Central memory CD4-positive, alpha-beta T cell (primary cell): ENCODE measurements around the gene LAMA3.
A peak's percentile ranks its signal among the peaks of the same experiment; 100 is the strongest.

ENCODE experiments used
- DNase-seq: peaks from one replicate; pipeline ENCODE4 v3.0.0; 2022

Gene LAMA3

DNA sequence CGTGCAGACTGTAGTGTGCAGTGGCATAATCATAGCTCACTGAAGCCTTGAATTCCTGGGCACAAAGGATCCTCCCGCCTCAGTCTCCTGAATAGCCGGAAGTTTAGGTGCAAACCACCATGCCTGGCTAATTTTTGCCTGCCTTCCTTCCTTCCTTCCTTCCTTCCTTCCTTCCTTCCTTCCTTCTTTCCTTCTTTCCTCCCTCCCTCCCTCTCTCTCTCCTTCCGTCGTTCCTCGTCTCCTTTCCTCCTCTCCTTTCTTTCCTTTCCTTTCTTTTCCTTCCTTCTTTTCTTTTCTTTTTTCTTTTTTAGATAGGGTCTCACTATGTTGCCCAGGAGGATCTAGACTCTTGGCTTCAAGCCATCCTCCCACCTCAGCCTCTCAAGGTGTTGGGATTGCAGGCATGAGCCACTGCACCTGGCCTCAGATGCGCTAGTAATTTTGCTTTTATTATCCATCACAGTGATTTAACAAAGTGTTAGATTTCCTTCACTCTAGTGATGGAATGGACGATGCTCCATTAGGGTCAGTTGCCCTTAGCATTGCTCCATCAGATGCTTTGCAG is 20.0 kb upstream of the LAMA3 start:
- no peak for DNase-seq

- DNase-seq = no peak
Measured at GRCh38 chr18:23669804-23670405, 19.3 kb upstream of the LAMA3 start.

DNA sequence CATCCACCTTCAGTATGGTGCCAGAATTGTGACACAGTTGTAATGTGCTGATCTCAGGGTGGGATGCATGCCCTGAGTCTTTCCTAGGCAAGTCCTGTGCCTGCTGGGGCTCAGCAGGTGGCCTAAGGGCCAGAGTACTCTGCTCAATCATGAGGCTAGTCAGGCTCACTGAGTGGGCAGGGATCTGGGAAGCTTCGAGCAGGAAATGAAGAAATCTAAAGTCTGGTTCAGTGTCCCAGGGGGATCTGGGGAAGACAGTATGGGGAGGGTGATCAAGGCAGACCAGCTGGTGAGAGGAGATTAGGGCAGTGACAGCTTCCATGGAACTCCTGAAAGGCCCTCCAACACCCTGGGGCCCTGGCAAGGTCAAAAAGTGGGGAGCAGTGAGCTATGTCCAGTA is 17.7 kb upstream of the LAMA3 start:
- DNase-seq = no peak

DNA sequence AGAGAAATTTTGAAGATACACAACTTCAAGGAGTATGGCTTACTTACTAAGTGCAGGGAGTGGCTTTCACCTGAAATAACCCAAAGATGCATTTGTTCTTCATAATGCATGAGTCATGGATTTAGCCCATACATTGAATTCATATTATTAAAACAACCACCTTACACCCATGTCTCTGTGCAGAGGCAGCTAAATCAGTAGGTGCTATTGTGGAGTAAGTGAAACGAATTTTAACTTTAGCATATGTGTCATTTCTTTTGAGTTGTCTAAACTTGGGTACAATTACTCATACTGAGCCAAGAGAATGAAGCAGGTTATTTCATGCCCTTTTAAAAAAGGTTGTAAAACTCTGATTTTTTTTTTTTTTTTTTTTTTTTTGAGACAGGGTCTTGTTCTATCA is 15.5 kb upstream of the LAMA3 start:
- DNase-seq = no peak

GRCh38 chr18:23675236-23675635 is 14.0 kb upstream of the LAMA3 start:
- DNase-seq = no peak

- DNase-seq = no peak
Measured at GRCh38 chr18:23675896-23676295, 13.4 kb upstream of the LAMA3 start.

DNA sequence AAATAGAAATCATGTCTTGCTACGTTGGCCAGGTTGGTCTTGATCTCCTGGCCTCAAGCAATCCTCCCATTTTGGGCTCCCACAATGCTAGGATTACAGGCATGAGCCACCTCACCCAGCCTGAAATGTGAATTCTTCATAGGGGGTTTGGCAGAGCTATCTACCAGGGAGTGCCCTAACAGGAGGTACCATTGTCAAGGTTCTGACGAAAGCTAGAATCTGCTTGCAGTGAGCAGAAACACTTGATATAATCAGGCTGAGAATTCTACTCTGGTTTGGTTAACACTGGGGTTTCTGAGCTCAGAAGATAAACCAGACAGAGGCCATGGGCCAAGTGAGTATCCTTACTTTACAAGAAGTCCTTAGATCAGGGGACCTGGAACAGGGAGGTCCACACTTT is 7.2 kb upstream of the LAMA3 start:
- DNase-seq = no peak

- DNase-seq = no peak
Measured at GRCh38 chr18:23682472-23682871, 6.8 kb upstream of the LAMA3 start.

DNA sequence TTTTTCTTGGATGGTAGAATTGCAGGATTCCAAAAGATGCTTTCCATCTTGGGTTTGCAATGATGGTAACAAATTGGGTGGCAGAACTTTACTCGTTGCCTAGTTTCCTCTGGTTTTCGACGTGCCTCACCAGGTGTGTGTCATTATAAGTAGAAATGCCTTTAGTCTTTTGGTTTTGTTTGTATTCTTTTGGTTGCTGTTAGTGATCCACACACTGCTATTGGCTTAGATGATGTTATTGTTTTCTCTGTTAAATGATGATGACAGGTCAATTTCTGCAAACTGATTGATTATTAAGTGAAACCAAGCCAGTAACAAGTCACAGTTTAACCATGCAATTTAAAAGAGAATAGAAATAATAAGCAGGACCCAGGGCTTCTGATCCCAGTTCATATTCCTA is 6.1 kb upstream of the LAMA3 start:
- DNase-seq = no peak

DNA sequence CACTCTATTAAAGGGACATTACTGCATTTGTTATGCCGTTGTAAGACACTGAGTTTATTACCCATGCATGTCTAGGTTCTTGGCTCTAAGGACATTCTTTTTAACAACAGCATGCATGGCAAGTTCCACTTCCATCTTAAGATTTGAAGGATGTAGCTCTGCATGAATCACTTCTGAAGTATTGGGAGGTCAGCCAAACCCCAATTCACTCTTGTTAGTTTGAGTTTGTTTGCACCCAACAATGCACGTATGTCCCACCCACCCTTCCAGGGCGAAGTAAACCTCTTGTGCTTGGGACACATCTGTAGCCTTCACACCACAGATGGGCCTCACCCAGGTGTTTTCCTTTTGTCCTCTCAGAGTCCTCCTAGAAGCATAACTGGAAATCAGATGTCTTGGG is 5.6 kb upstream of the LAMA3 start:
- DNase-seq = no peak

DNA sequence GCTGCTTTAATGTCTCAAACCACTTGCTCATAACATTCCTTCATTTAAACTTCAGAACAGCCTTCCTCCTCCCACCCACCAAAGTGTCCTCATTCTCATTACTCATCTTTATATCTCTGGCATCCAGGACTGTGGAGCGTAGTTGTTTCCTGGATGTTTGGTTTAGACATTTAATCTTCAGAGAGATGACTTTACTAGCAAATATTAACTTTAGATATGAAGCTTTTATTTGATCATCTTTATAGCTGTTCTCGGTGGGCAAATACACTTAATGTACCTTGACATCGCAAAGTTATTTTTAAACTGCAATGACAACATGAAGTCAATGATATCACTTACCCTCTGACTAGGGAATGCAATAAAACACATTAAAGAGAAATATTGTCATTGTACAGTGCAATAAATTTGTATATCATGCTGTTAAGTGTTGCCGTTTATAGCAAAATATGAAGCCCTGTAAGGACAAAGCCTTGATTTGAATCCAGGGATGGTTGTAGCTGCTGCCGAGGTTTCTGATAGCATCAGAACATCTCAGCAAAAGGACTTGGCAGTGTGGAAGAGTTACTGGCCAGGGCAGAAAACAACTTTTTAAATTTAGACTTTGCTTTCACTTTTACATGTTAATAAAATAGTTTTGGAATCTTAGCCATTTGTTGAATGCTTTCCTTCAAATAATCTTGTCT is 4.6 kb upstream of the LAMA3 start:
- no peak for DNase-seq

- DNase-seq = no peak
Measured at GRCh38 chr18:23688528-23688927, 725 bp upstream of the LAMA3 start.

DNA sequence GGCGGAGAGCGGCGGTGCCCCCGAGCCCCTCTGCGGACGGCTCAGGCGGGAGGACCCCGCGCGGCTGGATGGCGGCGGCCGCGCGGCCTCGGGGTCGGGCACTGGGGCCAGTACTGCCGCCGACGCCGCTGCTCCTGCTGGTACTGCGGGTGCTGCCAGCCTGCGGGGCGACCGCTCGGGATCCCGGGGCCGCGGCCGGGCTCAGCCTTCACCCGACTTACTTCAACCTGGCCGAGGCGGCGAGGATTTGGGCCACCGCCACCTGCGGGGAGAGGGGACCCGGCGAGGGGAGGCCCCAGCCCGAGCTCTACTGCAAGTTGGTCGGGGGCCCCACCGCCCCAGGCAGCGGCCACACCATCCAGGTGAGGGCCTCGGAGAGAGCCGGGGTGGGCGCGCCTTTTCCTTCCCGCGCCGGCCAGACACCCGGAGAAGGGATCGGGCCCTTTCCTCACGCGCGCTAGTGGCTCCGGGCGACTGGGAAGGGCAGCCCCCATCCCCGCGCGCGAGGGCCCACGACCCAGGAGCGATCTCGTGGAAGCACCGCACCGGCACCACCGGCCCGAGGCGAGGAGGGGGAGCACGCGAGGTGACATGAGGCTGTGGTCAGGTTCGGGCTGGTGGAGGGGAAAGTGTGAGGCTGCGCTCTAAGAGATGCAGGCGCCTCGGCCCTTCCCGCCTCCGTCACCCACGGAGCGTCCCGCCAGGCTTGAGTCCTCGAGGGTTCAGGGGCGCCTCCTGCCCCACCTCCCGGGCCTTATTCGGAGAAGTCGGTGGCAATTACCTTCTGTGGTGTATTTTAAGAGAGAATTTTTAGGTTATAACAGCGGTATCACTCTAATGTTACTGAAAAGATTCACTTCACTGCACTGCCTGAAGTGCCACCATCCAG is 607 bp downstream of the LAMA3 start:
- no peak for DNase-seq

GRCh38 chr18:23690505-23691068 is 1.3 kb downstream of the LAMA3 start:
- DNase-seq = no peak

GRCh38 chr18:23693846-23694245 is 4.6 kb downstream of the LAMA3 start:
- no peak for DNase-seq

DNA sequence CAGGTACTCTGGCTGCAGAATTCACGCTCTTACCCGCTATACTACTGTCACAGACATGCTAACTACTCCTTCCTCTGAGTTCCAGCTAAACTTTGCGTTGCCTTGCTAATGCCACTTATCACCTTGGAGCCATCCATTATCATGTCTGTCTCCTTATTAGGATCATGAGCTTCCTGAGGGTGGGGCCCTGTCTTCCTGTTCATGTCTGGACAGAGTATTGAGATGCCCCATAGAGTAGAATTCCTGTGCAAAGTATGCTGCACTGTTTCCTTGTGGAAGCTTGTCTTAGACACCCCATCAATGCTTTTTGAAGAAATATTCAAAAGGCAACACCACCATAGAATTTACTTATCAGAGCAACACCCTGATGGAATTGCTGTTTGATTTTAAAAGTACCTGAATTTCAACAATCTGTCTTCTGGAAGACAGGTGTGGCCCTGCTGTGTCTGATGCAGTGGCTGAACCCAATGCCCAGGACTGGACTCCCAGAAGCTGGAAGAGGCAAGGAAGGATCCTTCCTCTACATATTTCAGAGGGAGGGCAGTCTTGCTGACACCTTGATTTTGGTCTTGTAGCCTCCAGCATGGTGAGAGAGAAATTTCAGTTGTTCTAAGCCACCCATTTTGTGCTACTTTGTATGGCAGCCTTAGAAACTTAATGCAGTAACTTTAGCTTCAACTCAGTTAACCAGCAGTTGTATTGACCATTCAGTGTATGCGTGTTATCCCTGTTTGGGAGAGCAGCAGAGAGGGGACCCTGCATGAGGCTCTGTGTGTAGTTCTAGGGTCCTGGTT is 5.6 kb downstream of the LAMA3 start:
- no peak for DNase-seq

- no peak for DNase-seq
Measured at GRCh38 chr18:23701017-23701416, 11.8 kb downstream of the LAMA3 start.

- DNase-seq = no peak
Measured at GRCh38 chr18:23701544-23702064, 12.4 kb downstream of the LAMA3 start.

GRCh38 chr18:23702606-23703005 is 13.4 kb downstream of the LAMA3 start:
- DNase-seq = no peak

- peak; percentile 33 for DNase-seq
Measured at GRCh38 chr18:23703057-23703986, 14.1 kb downstream of the LAMA3 start.

GRCh38 chr18:23703987-23704384 is 14.7 kb downstream of the LAMA3 start:
- DNase-seq = no peak
